ENCODE results near the gene OCLN.

GRCh38 chr5:69498384-69498783 is 5.8 kb downstream of the OCLN start:
- TF ChIP-seq EP400 (IDR thresholded peaks at IDR 0.05) (no peak), CTCF (IDR thresholded peaks at IDR 0.05 in 2 of 3, conservative IDR thresholded peaks at IDR 0.05 in 1 of 3; ENCODE audit: insufficient read depth in 2 of 3, low read depth in 1 of 3, low read length in 3 of 3) (no peak), RBFOX2 (IDR thresholded peaks at IDR 0.05; ENCODE audit: low read depth, low read length) (no peak), CHD1 (IDR thresholded peaks at IDR 0.05; ENCODE audit: low read length) (no peak), SIN3B (IDR thresholded peaks at IDR 0.05; ENCODE audit: low read depth) (no peak), HOMEZ (CRISPR knock-in tag; IDR thresholded peaks at IDR 0.05) (no peak), TCF7L2 (IDR thresholded peaks at IDR 0.05; ENCODE audit: low read depth, low read length) (no peak)

Measured in K562 (cell line).